GM21367 (cell line): Measurements from ENCODE around the gene TBC1D23.
"Not testable (repeated sequence)": the region's sequence is repeated elsewhere in the genome, so short reads cannot be mapped to it uniquely, and the experiment has no call there.

ENCODE experiments used
- ATAC-seq: cut with Tn5 transposase; IDR thresholded peaks from one replicate; pipeline ENCODE4 v1.9.1; 2021; ENCODE audit not compliant: unreplicated experiment

TBC1D23 gene

DNA sequence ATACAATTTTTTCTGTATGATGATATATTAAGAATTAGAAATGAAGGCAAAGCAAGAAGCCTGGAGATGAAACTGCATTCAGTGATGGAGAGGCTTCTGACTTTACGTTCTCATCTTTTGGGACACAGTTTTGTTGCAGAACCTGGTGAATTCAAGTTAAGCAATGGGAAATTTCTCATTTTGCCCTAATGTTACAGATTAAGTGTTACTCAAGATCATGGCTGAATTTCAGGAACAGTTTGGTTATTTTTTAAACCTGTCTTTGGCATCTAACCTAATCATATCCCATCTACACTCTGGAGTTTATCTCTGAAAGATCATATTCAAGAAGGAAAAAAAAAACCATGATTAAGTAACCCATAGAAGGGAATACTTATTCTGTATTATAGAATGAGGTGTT is 79.7 kb downstream of the TBC1D23 start:
- no peak for ATAC-seq

DNA sequence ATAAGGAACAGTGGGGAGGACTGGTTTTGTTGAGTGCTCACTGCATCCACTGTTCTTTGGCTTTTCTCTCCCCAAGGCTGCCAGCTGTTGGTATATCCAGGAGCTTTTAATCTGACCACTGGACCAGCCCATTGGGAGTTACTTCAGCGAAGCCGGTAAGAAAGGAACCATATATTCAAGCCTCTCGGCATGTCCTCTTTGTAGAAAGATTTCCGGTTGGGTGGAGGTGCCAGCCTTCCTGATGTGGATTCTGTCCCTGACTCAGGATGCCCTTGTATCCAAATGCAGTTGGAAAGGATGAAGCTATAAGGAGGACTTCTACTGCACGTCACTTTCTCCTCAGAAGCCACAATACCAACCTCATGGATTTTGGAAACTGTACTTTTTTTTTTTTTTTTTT is 87.9 kb downstream of the TBC1D23 start:
- ATAC-seq, result no peak

DNA sequence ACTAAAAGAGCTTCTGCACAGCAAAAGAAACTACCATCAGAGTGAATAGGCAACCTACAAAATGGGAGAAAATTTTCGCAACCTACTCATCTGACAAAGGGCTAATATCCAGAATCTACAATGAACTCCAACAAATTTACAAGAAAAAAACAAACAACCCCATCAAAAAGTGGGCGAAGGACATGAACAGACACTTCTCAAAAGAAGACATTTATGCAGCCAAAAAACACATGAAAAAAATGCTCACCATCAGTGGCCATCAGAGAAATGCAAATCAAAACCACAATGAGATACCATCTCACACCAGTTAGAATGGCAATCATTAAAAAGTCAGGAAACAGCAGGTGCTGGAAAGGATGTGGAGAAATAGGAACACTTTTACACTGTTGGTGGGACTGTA is 91.0 kb downstream of the TBC1D23 start:
- ATAC-seq, result not testable (repeated sequence)

DNA sequence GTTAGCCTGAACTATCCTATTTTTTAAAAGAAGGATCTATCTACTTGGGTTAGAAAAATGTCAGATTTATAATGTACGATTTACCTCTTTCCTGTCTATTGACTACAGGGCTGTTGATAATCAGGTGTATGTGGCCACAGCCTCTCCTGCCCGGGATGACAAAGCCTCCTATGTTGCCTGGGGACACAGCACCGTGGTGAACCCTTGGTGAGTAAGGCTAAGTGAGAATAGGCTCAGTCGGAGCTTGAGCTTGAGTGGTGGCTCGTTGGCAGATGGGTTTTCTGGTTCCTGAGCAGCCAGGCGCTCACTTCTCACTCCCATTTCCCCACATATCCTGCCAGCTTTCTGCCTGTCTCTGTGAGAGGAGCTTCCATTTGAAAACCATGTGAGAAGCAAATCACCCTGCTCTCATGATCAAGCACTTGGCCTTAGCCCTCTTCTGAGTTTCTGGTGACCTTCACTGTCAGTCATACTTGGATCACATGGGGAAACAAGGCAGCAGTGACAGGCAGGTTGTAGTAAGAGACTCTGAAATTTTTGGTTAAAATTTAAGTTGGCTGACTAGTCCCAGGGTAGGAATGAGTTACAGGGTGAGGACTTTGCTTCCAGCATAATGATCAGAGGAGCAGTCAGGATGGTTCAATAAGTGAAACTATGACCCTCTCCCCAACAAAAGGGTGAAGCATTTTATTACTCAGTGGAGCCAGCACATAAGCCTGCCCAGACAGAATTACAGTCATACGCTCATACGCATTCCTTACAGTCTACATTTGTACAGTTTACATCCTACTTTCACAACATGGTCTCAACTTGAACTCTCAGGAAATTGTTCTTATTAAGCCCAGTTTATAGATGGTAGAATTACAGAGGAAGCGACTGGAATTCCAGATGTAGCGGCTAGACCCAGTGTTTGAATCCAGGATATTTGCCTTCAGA is 91.8 kb downstream of the TBC1D23 start:
- ATAC-seq, result no peak

DNA sequence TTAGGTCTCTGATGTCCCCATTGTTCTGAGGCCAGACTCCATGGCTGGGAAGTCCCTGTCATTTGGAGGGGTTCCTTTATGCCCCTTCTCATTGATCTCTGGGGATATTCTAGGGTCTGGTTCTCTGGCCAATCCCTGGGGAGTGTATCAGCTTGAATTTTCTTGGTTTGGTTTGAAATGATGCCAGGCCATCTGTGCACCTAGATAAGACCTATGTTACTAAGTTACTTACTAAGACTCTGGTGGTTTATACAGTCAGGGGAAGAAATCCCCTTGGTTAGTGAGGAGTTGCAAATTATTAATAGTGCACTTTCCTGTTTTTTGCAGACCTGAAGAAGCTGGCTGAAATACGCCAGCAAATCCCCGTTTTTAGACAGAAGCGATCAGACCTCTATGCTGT is 94.1 kb downstream of the TBC1D23 start:
- ATAC-seq, result no peak

DNA sequence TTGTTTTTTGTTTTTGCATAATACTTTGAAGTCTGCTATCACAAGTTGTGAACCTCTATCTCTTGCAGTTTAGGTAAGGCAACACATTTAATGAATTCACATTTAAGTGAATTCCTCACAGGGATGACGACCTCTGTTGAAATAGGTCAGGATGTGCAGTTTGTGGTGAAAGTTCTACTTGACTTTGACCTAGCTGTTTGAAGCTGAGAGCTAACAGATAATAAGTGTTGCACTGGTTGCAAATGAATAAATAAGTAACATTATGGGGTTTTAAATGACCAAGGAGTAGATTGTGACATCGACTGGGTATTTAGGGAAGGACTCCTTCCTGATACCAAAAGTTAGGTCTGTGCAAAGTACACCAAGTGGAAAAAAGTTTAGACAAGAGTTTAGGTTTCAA is 97.6 kb downstream of the TBC1D23 start:
- no peak for ATAC-seq

DNA sequence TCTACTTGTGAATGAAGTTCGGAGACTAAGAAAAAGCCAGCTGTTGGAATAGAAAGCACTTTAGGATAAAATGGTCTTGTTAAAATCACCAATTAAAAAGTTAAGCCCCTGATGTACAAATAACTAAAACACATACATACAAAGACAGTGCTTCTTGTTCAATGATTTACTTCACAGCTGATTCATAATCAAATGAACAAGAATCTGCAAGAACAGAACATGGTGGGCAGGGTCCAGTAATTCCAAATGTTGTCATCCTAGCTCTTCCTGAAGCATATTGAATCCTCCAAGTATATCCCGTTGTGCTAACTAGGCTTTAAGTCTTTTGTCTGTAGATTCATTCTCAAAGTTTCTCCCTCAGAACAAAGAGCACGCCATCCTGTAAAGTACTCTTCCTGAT is 98.2 kb downstream of the TBC1D23 start:
- ATAC-seq, result no peak

DNA sequence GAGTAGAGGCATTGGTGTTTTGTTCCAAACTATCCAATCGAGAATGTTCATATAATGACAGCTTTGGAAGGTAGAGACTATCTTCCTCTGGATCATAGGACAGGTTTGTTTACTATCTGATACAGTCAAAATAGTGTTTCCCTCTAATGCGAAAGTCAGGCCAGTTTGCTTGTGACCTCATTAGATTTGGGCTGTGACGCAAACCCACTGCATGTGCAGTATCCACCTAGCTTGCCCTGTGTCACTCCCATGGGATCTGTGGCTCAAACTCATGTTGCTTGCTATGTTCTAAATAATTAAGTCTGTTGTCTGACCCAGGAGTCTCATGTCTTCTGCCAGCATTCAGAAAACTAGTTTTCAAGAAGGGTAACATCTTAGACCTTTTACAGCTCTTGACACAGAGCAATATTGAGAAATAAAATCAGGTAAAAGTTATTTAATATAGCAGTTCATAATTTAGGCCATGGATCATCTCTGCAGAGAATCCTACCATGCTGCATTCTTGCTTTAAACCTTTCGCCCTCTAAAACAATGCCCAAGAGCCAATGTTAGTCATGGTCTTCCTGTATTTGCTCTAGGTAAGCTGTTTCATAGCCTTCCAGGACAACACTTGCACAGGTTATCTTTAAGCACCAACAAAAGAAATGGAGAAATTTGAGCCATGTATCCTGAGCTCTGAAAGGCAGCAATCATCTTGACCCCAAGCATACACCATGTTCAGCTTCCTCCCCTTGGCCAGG is 100.1 kb downstream of the TBC1D23 start:
- ATAC-seq, result no peak

DNA sequence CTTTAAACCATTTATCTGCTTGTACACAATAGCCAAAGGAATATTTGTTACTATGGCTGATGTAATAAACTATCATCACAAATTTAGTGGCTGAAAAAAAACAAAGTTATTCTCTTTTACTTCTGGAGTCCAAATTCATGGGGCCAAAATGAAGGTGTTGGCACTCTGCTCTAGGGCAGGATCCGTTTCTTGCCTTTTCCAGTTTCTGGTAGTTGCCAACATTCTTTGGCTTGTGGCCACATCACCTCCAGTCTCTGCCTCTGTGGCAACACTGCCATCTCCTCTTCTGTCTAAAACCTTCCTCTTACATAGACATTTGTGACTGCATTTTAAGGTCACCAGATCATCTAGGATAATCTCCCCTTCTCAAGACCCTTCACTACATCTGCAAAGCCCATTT is 101.1 kb downstream of the TBC1D23 start:
- ATAC-seq, result no peak

DNA sequence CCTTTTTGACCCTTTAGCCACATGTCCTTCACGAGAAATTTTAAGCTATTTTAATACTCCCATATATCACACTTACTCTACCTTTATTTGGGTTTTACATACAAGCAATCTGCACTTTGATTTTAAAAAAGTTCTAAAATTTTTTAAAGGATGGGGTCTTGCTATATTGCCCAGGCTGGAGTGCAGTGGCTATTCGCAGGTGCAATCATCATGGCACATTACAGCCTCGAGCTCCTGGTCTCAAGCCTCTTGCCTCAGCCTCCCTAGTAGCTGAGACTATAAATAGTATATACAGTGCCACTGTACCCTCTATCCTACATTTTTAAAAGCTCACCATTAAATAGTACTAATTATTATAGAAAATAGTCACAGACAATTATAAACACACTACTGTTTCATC is 103.6 kb downstream of the TBC1D23 start:
- ATAC-seq, result no peak

DNA sequence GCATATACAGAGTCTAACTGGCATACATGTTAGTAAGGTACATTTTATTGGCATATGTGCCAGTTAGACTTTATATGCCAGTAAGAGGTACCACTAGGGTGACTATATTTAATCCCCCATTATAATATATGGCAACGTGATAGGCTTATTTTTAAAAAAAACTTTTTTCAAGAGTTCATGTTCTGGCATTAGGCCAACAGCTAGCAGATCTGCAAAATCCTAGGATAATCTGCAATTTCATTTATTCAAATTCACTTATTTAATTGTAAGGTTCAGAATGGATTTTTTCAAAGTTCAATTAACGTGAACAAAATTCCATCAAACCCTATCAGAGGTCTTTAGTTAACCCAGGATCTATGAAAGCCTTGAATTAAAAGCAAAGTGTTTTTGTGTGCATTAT is 105.6 kb downstream of the TBC1D23 start:
- no peak for ATAC-seq

DNA sequence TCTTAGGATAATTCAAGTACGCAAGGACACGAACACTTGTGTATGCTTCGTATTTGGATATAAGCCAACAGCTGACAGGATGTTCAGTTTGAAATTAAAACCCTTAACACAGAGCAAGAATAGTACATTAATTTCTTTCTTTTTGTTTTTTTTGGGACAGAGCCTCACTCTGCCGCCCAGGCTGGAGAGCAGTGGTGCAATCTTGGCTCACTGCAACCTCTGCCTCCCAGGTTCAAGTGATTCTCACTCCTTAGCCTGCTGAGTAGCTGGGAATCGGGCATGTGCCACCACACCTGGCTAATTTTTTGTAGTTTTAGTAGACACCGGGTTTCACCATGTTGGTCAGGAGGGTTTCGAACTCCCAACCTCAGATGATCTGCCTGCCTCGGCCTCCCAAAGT is 107.6 kb downstream of the TBC1D23 start:
- ATAC-seq, result no peak

DNA sequence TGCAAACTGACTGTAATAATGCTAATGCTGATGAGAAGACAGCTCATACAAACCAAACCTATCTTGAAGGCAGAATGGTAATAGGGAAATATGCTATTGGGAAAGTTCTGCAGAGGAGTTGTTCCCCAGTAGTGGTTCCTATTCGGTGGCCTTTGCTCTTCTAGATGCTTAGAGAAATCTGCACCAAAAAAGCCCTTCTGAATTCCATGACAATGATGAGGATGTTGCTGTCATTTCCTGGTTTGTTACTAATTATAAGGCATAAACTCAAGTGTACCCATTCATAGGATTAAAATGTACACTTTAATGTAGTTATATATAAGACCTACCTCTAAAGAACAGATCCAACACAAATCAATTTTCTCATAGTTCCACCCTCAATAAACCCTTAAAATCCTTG is 110.0 kb downstream of the TBC1D23 start:
- no peak for ATAC-seq

DNA sequence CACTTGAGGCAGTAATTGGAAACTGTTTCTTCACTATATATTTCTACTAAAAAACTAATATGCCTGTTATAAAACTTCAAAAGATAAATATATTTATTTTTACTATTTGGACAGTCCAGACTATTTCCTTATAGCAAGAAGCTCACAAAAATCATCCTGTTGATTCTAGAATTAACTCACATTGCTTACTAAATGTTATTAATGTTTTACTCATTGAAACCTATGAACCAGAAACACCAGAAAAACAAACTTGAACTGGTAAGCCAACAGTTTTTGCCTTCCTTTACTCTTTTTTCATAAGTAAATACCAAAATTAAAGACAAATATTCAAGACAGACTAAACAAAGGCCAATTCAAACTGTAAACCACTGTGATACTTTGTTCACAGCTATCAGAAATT is 113.7 kb downstream of the TBC1D23 start:
- no peak for ATAC-seq
